Measurements from ENCODE around the gene RAB8B. TPM values are rescaled to one million over a fixed set of nuclear protein-coding genes. Genes with fewer than 3 reads are reported as not detected.
A peak's percentile ranks its signal among the peaks of the same experiment; 100 is the strongest.

The RAB8B gene
- total and polyA plus RNA-seq, 2 experiments from 2014 or later: 5.1 to 12.4 TPM

DNA sequence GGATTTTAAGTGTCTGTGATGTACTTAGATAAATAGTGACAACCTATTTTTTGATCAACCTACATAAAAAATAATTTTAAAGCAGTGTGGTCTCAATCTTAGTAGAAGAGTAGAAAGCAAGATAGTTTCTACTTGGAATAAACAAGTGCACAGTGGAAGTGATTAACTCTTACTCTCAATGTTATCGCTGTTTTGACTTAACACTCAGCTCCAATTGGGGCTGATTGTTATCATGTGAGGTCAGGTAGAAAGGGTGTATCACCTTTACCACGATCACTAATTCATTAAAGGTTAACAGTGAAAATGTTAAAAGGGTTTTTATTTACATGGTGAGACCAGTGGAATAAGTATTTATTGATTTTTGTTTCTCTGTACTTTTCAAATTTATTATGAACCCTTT lies 65.6 kb downstream of the RAB8B start:
- H3K9me3 ChIP-seq (ENCODE audit: low read depth): no peaks in the 10 kb centered on the region
- no peaks in the 10 kb centered on the region for H3K4me1 ChIP-seq (ENCODE audit: low read depth)
- H3K27ac ChIP-seq: no peak overlapping the region
- TF ChIP-seq, protein P1, sequence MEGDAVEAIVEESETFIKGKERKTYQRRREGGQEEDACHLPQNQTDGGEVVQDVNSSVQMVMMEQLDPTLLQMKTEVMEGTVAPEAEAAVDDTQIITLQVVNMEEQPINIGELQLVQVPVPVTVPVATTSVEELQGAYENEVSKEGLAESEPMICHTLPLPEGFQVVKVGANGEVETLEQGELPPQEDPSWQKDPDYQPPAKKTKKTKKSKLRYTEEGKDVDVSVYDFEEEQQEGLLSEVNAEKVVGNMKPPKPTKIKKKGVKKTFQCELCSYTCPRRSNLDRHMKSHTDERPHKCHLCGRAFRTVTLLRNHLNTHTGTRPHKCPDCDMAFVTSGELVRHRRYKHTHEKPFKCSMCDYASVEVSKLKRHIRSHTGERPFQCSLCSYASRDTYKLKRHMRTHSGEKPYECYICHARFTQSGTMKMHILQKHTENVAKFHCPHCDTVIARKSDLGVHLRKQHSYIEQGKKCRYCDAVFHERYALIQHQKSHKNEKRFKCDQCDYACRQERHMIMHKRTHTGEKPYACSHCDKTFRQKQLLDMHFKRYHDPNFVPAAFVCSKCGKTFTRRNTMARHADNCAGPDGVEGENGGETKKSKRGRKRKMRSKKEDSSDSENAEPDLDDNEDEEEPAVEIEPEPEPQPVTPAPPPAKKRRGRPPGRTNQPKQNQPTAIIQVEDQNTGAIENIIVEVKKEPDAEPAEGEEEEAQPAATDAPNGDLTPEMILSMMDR (IDR thresholded peaks at IDR 0.05; ENCODE audit: low read depth, low read length): no peak
- H3K27me3 ChIP-seq: no peaks in the 10 kb centered on the region
- H3K4me3 ChIP-seq: no peak overlapping the region
- no peak for DNase-seq (ENCODE audit: low read depth in 1 of 2, low spot score in 1 of 2)
- H3K36me3 ChIP-seq: no peaks in the 10 kb centered on the region

DNA sequence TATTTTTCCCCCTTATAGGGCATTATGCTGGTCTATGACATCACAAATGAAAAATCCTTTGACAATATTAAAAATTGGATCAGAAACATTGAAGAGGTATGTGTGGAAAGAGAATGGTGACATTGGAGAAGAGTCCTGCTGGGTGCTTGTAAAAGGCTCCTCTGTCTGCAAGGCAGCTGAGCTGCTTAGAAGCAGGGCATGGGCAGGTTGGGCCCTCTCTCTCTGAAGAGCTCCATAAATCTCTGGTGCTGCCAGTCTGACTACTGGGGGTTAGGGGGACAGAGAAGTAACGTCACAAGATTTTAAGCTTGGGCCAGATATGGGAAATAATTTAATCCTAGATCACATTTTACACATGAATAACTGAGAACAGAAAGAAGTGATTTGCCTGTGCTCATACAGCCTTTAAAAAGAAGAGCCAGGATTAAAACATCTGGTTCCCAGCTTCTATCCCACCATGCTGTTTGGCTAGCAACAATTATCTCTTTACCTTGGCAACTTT lies 66.1 kb downstream of the RAB8B start:
- TF ChIP-seq, protein P1 (IDR thresholded peaks at IDR 0.05; ENCODE audit: low read depth, low read length): no peak
- H3K27ac ChIP-seq: no peak overlapping the region
- H3K4me3 ChIP-seq: no peak overlapping the region
- H3K27me3 ChIP-seq: no peaks in the 10 kb centered on the region
- H3K36me3 ChIP-seq: no peaks in the 10 kb centered on the region
- DNase-seq (ENCODE audit: low read depth in 1 of 2, low spot score in 1 of 2): no peak
- H3K9me3 ChIP-seq (ENCODE audit: low read depth): no peaks in the 10 kb centered on the region
- H3K4me1 ChIP-seq (ENCODE audit: low read depth): no peaks in the 10 kb centered on the region

DNA sequence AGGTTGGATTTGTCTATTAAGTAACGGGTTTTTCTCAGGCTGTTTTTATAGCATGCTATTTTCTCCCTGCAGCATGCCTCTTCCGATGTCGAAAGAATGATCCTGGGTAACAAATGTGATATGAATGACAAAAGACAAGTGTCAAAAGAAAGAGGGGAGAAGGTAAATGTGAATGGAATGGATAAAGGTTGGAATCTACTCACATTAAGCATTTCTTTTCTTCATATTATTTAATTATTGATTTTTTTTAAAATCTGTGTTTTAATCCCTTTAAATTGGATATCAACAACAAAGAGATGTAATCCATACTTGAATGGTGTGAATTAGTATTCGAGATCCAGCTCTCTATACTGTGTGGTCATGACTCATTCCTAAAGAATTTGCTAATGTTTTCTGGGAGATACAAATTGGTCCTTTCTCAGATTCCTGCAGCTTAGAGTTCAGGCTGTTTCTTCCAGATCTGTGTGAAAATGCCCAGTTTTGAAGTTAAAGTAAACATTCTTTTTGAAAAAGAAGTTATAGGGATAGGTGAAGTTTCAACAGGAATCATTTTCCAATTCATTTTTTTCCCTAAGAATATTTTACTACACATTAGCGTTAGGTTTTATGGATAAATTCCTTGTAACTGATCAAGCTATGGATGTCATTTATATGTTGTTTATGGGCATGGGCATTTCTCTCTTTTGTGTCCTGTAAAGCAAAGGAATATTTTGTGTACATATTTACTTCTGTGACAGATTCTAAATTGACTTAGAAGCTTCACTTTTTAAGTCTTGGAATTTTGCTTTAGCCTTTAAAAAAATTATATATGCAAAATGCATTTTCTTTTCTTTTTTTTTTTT lies 67.2 kb downstream of the RAB8B start:
- Histone ChIP-seq H3K4me1 (ENCODE audit: low read depth) (no peaks in the 10 kb centered on the region), H3K36me3 (no peaks in the 10 kb centered on the region), H3K27ac (no peak overlapping the region), H3K4me3 (no peak overlapping the region), H3K9me3 (ENCODE audit: low read depth) (no peaks in the 10 kb centered on the region), H3K27me3 (no peaks in the 10 kb centered on the region)
- DNase-seq (ENCODE audit: low read depth in 1 of 2, low spot score in 1 of 2): peak in 1 of 2 donors; percentile 80
- TF ChIP-seq, protein P1 (IDR thresholded peaks at IDR 0.05; ENCODE audit: low read depth, low read length): no peak

DNA sequence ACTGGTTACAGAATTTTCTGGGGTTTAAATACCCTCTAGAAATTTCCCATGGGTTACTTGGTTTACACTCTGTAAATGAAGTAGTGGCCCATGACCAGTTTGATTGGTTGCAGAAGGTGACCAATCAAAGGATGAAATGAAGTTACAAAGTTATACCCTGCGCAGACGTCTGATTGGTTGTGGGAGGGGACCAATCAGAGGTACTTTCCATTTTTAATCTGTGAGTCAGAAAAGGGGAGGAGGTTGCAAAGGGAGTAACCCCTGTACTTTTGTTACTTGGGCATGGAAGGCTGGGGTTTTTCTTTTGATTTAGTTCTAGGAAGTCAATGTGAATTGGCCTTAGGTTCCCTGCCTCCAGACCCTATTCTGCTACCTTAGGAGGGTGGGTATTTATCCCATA lies 69.3 kb downstream of the RAB8B start:
- Histone ChIP-seq H3K4me1 (ENCODE audit: low read depth) (no peaks in the 10 kb centered on the region), H3K27ac (no peak overlapping the region), H3K9me3 (ENCODE audit: low read depth) (no peaks in the 10 kb centered on the region), H3K36me3 (no peaks in the 10 kb centered on the region), H3K27me3 (no peaks in the 10 kb centered on the region), H3K4me3 (no peak overlapping the region)
- TF ChIP-seq, protein P1 (IDR thresholded peaks at IDR 0.05; ENCODE audit: low read depth, low read length): no peak
- DNase-seq (ENCODE audit: low read depth in 1 of 2, low spot score in 1 of 2): no peak

DNA sequence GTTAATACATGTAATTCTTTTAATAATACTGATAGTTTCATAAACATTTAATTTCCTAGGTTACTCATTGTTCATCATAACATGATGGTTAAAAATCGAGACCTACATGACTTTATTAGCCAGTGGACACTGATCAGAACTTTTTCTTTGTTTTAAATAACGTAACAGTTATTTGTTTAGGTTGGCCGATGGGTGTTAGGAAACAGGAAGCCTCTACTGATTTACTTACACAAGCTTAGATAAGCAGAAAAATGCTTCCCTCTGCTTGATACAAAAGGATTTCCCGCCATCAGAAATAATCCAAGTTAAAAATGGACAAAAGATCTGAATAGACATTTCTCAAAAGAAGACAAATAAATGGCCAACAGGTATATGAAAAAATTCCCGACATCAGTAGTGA lies 71.4 kb downstream of the RAB8B start:
- no peaks in the 10 kb centered on the region for H3K4me1 ChIP-seq (ENCODE audit: low read depth)
- H3K27ac ChIP-seq: no peak overlapping the region
- H3K9me3 ChIP-seq (ENCODE audit: low read depth): no peaks in the 10 kb centered on the region
- H3K27me3 ChIP-seq: no peaks in the 10 kb centered on the region
- H3K4me3 ChIP-seq: no peak overlapping the region
- peak in 1 of 2 donors; percentile 64 for DNase-seq (ENCODE audit: low read depth in 1 of 2, low spot score in 1 of 2)
- H3K36me3 ChIP-seq: no peaks in the 10 kb centered on the region
- TF ChIP-seq, protein P1 (IDR thresholded peaks at IDR 0.05; ENCODE audit: low read depth, low read length): no peak

All from cardiac muscle cell (in vitro differentiated cells and primary cell).